IPS-18a (cell line): Measurements from ENCODE around the gene KDM4C.
A peak's percentile ranks its signal among the peaks of the same experiment; 100 is the strongest.
"Not testable (repeated sequence)": the region's sequence is repeated elsewhere in the genome, so short reads cannot be mapped to it uniquely, and the experiment has no call there.

Experiments used
- H3K27ac ChIP-seq: one replicate; pipeline ENCODE4 v1.5.1; 2013; ENCODE audit warnings: low read length
- H3K27me3 ChIP-seq: one replicate; pipeline ENCODE4 v1.6.1; 2013; ENCODE audit warnings: mild to moderate bottlenecking, low read length; ENCODE audit not compliant: control insufficient read depth, insufficient read depth
- H3K36me3 ChIP-seq: one replicate; pipeline ENCODE4 v1.6.1; 2013; ENCODE audit warnings: low read depth, low read length; ENCODE audit not compliant: control insufficient read depth
- H3K4me1 ChIP-seq: one replicate; pipeline ENCODE4 v1.6.1; 2013; ENCODE audit warnings: low read depth, low read length; ENCODE audit not compliant: control insufficient read depth
- H3K4me3 ChIP-seq: one replicate; pipeline ENCODE4 v1.5.1; 2013; ENCODE audit warnings: low read length
- H3K9ac ChIP-seq: one replicate; pipeline ENCODE4 v1.6.1; 2013; ENCODE audit warnings: mild to moderate bottlenecking, low read length, moderate library complexity
- H3K9me3 ChIP-seq: one replicate; pipeline ENCODE4 v1.6.1; 2013; ENCODE audit warnings: low read depth, low read length; ENCODE audit not compliant: control insufficient read depth

The KDM4C gene

DNA sequence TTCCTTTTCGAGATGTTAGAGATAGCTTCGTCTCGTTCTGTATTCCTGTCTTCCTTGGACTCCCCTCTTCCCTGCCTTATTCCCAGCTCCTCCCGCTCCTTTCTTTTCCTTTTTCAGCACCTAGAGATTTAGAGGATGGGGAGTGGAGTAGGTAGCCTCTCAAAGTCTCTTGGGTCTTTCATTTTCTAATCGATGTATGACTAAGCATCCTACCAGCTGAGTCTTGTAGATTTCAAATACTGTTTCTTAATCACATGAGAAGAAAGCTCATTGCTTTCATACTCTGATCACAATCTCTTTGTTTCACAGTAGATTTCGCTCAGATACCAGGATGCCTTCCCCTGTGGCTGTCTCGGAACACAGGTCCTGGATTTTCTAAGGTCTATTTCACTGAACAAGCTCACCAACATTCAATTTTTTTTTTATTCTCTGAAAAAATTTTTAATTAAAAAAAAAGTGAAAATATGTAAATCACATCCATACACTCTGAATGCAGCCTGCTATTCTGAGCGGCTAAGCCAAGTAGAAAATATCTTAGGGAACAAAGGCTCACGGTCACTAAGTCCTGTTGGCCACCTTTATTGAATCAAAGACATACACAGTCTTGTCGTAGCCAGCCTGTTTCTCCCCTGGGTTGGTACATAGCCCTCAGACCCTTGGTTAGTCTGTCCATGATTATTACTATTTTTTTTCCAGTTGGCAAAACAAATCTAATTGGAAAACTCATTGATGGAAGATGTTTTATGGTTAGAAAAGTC, 413.8 kb downstream of the KDM4C start:
- no peaks in the 10 kb centered on the region for H3K27me3 ChIP-seq
- H3K36me3 ChIP-seq: no peaks in the 10 kb centered on the region
- H3K4me3 ChIP-seq: no peak overlapping the region
- H3K9ac ChIP-seq: no peak overlapping the region
- no peaks in the 10 kb centered on the region for H3K9me3 ChIP-seq
- no peak overlapping the region for H3K27ac ChIP-seq
- peaks cover 18% of the 10 kb centered on the region for H3K4me1 ChIP-seq

DNA sequence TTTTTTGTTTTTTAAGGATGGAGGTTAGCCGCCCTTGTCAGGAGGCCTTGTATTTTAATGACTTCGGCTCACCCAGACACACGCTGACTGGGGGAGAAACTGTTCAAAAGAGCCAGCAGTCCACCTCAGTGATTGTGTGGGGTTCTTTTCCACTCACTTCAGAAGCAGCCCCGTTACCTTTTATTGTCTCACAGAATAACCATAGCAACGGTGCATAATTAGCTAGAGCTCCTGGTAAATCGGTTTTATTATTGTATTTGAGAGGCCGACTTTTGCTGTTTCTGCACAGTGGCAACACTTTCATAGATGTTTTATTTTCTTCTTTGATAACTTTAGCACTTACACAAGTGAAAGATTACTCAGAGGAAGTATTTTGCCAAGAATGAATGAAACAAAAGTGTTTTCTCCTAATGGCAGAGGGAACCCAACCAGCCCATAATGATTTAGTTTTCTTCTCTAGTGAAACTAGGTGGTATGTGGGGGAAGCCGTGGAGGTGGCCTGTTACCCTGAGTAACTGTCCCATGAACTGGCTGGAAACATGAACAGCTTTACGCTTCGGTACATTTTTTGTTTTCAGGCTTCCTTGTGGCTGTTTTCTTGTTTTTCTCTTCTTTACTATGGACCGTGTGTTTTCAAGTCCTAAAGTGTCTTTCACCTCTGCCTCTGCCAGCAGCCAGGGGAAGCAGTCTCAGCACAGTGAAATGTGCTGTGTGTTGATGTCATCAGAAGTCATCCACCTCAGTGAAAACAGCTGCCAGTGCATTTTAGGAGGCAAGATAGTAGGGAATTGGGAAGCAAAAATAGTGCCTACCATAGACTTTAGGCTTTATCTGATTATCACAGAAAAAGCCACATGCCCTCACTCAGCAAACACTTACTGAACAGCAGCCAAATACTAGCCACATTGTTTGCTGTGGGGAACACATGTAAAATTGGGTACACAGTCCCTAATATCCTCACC, 414.7 kb downstream of the KDM4C start:
- Histone ChIP-seq H3K4me3 (no peak overlapping the region), H3K27ac (peak overlapping the region; percentile 24), H3K4me1 (peaks cover 18% of the 10 kb centered on the region), H3K36me3 (no peaks in the 10 kb centered on the region), H3K9me3 (no peaks in the 10 kb centered on the region), H3K9ac (no peak overlapping the region), H3K27me3 (no peaks in the 10 kb centered on the region)

DNA sequence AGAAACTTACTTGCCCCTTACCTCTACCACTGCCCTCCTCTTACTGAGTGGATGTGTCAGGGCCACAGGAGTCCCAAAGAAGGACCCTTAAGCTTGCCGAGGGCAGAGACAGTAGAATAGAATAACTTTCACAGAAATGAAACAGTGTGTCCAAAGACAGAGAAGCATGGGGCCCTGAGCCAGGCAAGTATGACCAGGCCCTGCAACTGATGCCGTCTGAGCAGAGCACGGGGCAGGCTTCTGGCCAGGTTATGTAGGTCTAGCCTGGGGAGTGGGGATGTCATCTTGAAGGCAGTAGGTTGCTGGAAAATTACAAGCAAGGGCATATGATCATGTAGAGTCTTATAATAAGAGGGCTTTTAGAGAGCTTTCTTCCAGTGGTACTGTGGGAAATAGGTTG, 415.4 kb downstream of the KDM4C start:
- no peaks in the 10 kb centered on the region for H3K27me3 ChIP-seq
- H3K4me1 ChIP-seq: peaks cover 18% of the 10 kb centered on the region
- H3K9me3 ChIP-seq: no peaks in the 10 kb centered on the region
- no peak overlapping the region for H3K9ac ChIP-seq
- no peaks in the 10 kb centered on the region for H3K36me3 ChIP-seq
- H3K4me3 ChIP-seq: no peak overlapping the region
- no peak overlapping the region for H3K27ac ChIP-seq

DNA sequence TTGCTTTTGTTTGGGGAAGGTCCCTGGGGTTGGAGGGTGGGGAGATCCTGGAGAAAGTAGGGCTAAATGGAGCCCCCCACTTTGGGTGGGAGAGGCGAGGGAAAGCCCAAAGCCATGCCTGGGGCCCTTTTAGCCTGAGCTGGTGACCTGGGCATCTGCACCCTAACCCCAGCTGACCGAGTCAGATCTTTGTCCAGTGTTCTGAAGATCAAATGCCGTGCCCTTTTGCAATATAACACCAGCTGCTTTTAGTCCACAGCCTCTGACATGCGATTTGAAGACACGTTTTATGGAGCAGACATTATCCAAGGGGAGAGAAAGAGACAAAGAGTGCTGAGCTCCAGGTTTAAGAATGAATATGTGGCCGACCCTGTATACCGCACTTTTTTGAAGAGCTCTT, 416.5 kb downstream of the KDM4C start:
- Histone ChIP-seq H3K9me3 (no peaks in the 10 kb centered on the region), H3K9ac (no peak overlapping the region), H3K4me1 (peaks cover 25% of the 10 kb centered on the region), H3K4me3 (no peak overlapping the region), H3K27ac (no peak overlapping the region), H3K36me3 (no peaks in the 10 kb centered on the region), H3K27me3 (no peaks in the 10 kb centered on the region)

DNA sequence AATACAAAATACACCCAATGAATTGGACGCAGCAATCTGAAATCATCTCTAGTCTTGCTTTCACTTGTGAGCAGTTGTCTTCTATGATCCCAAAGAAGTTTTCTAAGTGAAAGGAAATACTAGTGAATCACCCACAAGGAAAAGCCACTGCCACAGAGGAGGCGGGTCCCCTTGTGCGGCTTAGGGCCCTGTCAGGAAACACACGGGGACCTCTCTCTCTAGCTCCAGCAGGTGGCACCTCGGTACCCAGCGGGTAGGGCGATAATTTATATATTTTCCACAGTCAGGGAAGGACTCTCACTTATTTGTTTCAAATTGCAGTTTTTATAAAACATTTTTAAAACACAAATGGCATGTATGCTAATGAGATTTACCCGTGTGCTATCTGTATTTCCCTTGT, 417.1 kb downstream of the KDM4C start:
- Histone ChIP-seq H3K36me3 (no peaks in the 10 kb centered on the region), H3K27ac (no peak overlapping the region), H3K27me3 (no peaks in the 10 kb centered on the region), H3K9ac (no peak overlapping the region), H3K9me3 (no peaks in the 10 kb centered on the region), H3K4me1 (peaks cover 25% of the 10 kb centered on the region), H3K4me3 (no peak overlapping the region)

DNA sequence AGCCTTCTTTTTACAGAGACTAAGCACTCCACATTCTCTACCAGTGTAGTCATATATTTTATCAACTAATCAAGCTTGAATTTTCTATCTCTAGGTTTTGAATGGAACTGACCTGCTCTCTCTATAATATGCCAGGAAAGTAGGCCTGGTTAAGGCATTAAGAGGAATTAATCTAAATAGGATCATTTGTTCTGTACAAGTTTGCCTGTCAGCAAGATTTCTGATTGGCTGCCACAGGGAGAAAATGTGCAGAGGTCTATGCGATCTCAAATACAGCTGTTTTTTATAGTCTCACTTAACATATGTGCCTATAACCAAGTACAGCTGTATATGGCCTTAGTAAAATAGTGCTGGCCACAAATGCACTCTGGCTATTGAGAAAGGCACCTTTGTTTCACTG, 418.8 kb downstream of the KDM4C start:
- no peaks in the 10 kb centered on the region for H3K27me3 ChIP-seq
- H3K9me3 ChIP-seq: no peaks in the 10 kb centered on the region
- no peak overlapping the region for H3K27ac ChIP-seq
- no peak overlapping the region for H3K9ac ChIP-seq
- H3K4me3 ChIP-seq: no peak overlapping the region
- H3K4me1 ChIP-seq: peaks cover 17% of the 10 kb centered on the region
- H3K36me3 ChIP-seq: no peaks in the 10 kb centered on the region

DNA sequence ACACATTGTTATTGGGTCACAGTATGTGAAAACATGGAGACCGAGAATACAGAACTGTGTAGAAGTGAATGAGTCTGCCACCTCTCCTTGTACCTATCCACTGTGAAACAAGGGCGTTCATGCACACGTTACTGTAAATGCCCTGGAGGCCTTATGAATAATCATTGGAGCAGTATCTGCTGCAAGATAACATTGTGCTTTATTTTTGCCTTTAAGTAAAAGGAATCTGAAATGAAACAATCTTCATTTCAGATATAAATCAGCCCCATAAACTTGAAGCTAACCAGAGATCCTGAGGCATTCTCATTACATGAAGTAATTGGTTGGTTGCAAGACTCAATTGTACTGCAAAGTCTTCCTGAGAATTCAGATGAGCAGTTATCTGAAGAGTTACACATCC, 419.6 kb downstream of the KDM4C start:
- H3K36me3 ChIP-seq: no peaks in the 10 kb centered on the region
- no peak overlapping the region for H3K4me3 ChIP-seq
- peaks cover 9% of the 10 kb centered on the region for H3K4me1 ChIP-seq
- H3K27ac ChIP-seq: no peak overlapping the region
- H3K27me3 ChIP-seq: no peaks in the 10 kb centered on the region
- no peak overlapping the region for H3K9ac ChIP-seq
- no peaks in the 10 kb centered on the region for H3K9me3 ChIP-seq

DNA sequence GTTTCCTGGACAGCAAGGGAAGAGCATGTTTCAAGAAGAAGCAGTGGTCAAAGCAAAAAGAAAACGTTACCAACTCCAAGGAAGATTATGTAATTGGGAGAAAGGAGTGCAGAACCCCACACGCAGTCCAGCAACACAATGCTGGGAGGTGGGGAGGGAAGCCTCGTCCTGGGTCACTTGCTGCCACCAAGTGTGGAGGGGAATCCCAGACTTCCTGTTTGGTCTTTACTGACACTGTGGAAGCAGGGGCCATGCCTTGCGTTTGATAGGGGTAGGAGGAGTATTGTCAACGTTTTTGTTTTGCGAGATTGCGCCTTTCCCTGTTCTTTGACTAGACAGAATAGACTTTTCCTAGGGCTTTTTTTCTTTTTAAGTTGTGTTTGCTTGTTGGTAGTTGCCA, 421.0 kb downstream of the KDM4C start:
- no peak overlapping the region for H3K9ac ChIP-seq
- no peak overlapping the region for H3K4me3 ChIP-seq
- H3K4me1 ChIP-seq: peaks cover 7% of the 10 kb centered on the region
- H3K27me3 ChIP-seq: no peaks in the 10 kb centered on the region
- no peaks in the 10 kb centered on the region for H3K36me3 ChIP-seq
- no peaks in the 10 kb centered on the region for H3K9me3 ChIP-seq
- no peak overlapping the region for H3K27ac ChIP-seq

DNA sequence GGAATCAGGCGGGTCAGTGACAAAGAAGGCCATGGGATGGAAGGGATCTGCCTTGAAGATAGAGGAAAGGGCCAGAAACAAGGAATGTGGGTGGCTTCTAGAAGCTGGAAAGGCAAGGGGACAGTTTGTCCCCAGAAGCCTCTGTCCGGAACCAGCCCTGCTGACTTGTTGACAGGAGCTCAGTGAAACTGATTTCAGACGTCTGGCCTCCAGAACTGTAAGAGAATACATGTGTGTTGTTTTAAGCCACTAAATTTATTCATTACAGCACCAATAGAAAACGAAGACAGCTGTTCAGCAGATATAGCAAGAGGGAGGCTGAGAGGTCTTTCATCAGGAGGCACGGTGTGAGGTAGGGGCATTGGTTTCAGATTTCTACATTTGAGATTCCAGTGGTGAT, 422.5 kb downstream of the KDM4C start:
- Histone ChIP-seq H3K27ac (no peak overlapping the region), H3K36me3 (no peaks in the 10 kb centered on the region), H3K4me1 (peaks cover 8% of the 10 kb centered on the region)

DNA sequence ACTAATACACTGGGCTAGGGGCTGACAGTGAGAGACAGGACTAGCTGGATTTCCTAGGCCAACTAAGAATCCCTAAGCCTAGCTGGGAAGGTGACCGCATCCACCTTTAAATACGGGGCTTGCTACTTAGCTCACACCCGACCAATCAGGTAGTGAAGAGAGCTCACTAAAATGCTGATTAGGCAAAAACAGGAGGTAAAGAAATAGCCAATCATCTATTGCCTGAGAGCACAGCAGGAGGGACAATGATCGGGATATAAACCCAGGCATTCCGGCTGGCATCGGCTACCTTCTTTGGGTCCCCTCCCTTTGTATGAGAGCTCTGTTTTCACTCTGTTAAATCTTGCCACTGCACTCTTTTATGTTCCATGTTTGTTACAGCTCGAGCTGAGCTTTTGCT, 425.4 kb downstream of the KDM4C start:
- not testable (repeated sequence) for H3K27ac ChIP-seq, H3K9me3 ChIP-seq, H3K36me3 ChIP-seq, H3K9ac ChIP-seq, H3K4me3 ChIP-seq, H3K27me3 ChIP-seq
- H3K4me1 ChIP-seq: peaks cover 11% of the 10 kb centered on the region

More for the DNA sequence above, 422.5 kb downstream of the KDM4C start:
- Histone ChIP-seq H3K9ac (no peak overlapping the region), H3K9me3 (no peaks in the 10 kb centered on the region), H3K4me3 (no peak overlapping the region), H3K27me3 (no peaks in the 10 kb centered on the region)

DNA sequence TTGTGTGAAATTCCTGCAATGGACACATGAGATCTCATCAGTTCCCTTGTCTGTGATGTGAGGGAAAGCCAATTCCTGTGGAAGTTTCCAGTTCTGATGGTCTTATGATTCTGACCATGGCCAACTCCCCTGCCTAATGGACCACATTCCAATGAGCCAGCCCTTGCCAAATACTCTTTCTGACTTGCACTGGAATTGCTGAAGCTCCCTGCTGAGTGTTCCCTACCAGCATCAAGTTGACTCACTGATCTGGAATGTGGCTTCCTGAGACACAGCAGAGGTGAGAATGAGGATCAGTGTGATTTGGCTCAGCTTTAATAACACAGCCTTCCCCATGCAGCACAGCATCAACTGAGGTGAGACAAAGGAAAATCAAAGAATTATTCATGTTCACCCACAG, 427.8 kb downstream of the KDM4C start:
- Histone ChIP-seq H3K4me3 (no peak overlapping the region), H3K9ac (no peak overlapping the region), H3K36me3 (no peaks in the 10 kb centered on the region), H3K27ac (no peak overlapping the region), H3K27me3 (no peaks in the 10 kb centered on the region), H3K4me1 (peaks cover 4% of the 10 kb centered on the region), H3K9me3 (no peaks in the 10 kb centered on the region)
